Endometrial microvascular endothelial cells (primary cell): ENCODE results near the gene CFHR4. TPM values are rescaled to one million over a fixed set of nuclear protein-coding genes. Genes with fewer than 3 reads are reported as not detected.
"Not testable (repeated sequence)": the region's sequence is repeated elsewhere in the genome, so short reads cannot be mapped to it uniquely, and the experiment has no call there.

Experiments used
- in situ Hi-C: cut with HindIII; loops from 2 replicates; pipeline ENCODE4 v1.10.0; 2017; ENCODE audit warnings: low sequenced_read_pairs, low pct_unique_long_range_greater_than_20kb; ENCODE audit errors: inconsistent ontology term
- total RNA-seq: library from RNA; depleted of rRNA; stranded (reverse); fragments of >200 nt; gene quantifications from one replicate; pipeline ENCODE4 v1.2.3, GENCODE V29; 2015; ENCODE audit errors: inconsistent ontology term

The CFHR4 gene
- total RNA-seq, 1 donor from 2014 or later = not detected

- in situ Hi-C loops = not testable (repeated sequence)
Measured at GRCh38 chr1:196926839-196927238, 39.0 kb downstream of the CFHR4 start.

- in situ Hi-C loops = not testable (repeated sequence)
Measured at GRCh38 chr1:196932853-196933252, 45.0 kb downstream of the CFHR4 start.

- in situ Hi-C loops = no loop called here
Measured at GRCh38 chr1:196933531-196934189, 45.8 kb downstream of the CFHR4 start.

GRCh38 chr1:196941474-196941873, 53.6 kb downstream of the CFHR4 start:
- in situ Hi-C loops = not testable (repeated sequence)

- in situ Hi-C loops = not testable (repeated sequence)
Measured at GRCh38 chr1:196943568-196943967, 55.7 kb downstream of the CFHR4 start, which contains the start of gene CFHR2. Gene CFHR2, plus strand, starts transcription at chr1:196943738. Its CDS starts 143 bp downstream, at chr1:196943881.

GRCh38 chr1:196951711-196952394, 64.0 kb downstream of the CFHR4 start:
- in situ Hi-C loops = no loop called here

GRCh38 chr1:196954778-196955177, 66.9 kb downstream of the CFHR4 start:
- in situ Hi-C loops = no loop called here

- in situ Hi-C loops = no loop called here
Measured at GRCh38 chr1:196955926-196956325, 68.1 kb downstream of the CFHR4 start.

- in situ Hi-C loops = no loop called here
Measured at GRCh38 chr1:196960854-196961253, 73.0 kb downstream of the CFHR4 start.

Other genes with a start within 250 kb of the CFHR4 start
- gene CFH, start 236.0 kb upstream of the CFHR4 start, total RNA-seq = 5.5 TPM
- not detected for gene CFHR3, start 113.2 kb upstream of the CFHR4 start, total RNA-seq
- not detected for gene CFHR1, start 68.3 kb upstream of the CFHR4 start, total RNA-seq
- not detected for gene CFHR2, start 55.7 kb downstream of the CFHR4 start, total RNA-seq
- gene CFHR5, start 89.5 kb downstream of the CFHR4 start, total RNA-seq = not detected
- gene F13B, start 179.2 kb downstream of the CFHR4 start, total RNA-seq = not detected